ENCODE measurements around the gene PRM3.

Gene PRM3

GRCh38 chr16:11283820-11284248 lies 10.4 kb upstream of the PRM3 start:
- DNase-seq (ENCODE audit: low read depth, low spot score), result no peak

GRCh38 chr16:11280616-11281522 lies 7.4 kb upstream of the PRM3 start, which contains the start of gene PRM1:
Gene PRM1, minus strand, starts transcription at chr16:11281330. Its CDS starts 92 bp downstream, at chr16:11281238.
- DNase-seq (ENCODE audit: low read depth, low spot score), result no peak

- no peak for DNase-seq (ENCODE audit: low read depth, low spot score)
Measured at GRCh38 chr16:11278681-11279628, 5.5 kb upstream of the PRM3 start.

GRCh38 chr16:11277607-11278337 lies 4.3 kb upstream of the PRM3 start:
- no peak for DNase-seq (ENCODE audit: low read depth, low spot score)

GRCh38 chr16:11276896-11277593 lies 3.6 kb upstream of the PRM3 start:
- no peak for DNase-seq (ENCODE audit: low read depth, low spot score)

- no peak for DNase-seq (ENCODE audit: low read depth, low spot score)
Measured at GRCh38 chr16:11276143-11276895, 2.9 kb upstream of the PRM3 start, which contains the start of gene PRM2. Gene PRM2, minus strand, starts transcription at chr16:11276480. Its CDS starts 110 bp downstream, at chr16:11276370.

- no peak for DNase-seq (ENCODE audit: low read depth, low spot score)
Measured at GRCh38 chr16:11274964-11275363, 1.5 kb upstream of the PRM3 start.

- DNase-seq (ENCODE audit: low read depth, low spot score), result no peak
Measured at GRCh38 chr16:11273721-11274324, 394 bp upstream of the PRM3 start.

- no peak for DNase-seq (ENCODE audit: low read depth, low spot score)
Measured at GRCh38 chr16:11272484-11272883, 945 bp downstream of the PRM3 start.

- no peak for DNase-seq (ENCODE audit: low read depth, low spot score)
Measured at GRCh38 chr16:11271610-11272009, 1.8 kb downstream of the PRM3 start.

GRCh38 chr16:11270602-11271162 lies 2.7 kb downstream of the PRM3 start:
- no peak for DNase-seq (ENCODE audit: low read depth, low spot score)

GRCh38 chr16:11268921-11269375 lies 4.5 kb downstream of the PRM3 start, which contains the start of gene TNP2:
Gene TNP2, minus strand, starts transcription at chr16:11269325. Its CDS starts 63 bp downstream, at chr16:11269262.
- DNase-seq (ENCODE audit: low read depth, low spot score), result no peak

- DNase-seq (ENCODE audit: low read depth, low spot score), result no peak
Measured at GRCh38 chr16:11265124-11265523, 8.3 kb downstream of the PRM3 start.

- DNase-seq (ENCODE audit: low read depth, low spot score), result no peak
Measured at GRCh38 chr16:11264155-11264832, 9.1 kb downstream of the PRM3 start.

GRCh38 chr16:11263737-11264136 lies 9.7 kb downstream of the PRM3 start:
- DNase-seq (ENCODE audit: low read depth, low spot score), result no peak

GRCh38 chr16:11262915-11263314 lies 10.5 kb downstream of the PRM3 start:
- DNase-seq (ENCODE audit: low read depth, low spot score), result no peak

- no peak for DNase-seq (ENCODE audit: low read depth, low spot score)
Measured at GRCh38 chr16:11260596-11260966, 12.8 kb downstream of the PRM3 start.

All from smooth muscle cell of the brain vasculature (primary cell).